ENCODE results near the gene LBHD2. TPM values are rescaled to one million over a fixed set of nuclear protein-coding genes. Genes with fewer than 3 reads are reported as not detected.

Gene LBHD2
- total RNA-seq, 2 experiments from 2014 or later, result not detected

DNA sequence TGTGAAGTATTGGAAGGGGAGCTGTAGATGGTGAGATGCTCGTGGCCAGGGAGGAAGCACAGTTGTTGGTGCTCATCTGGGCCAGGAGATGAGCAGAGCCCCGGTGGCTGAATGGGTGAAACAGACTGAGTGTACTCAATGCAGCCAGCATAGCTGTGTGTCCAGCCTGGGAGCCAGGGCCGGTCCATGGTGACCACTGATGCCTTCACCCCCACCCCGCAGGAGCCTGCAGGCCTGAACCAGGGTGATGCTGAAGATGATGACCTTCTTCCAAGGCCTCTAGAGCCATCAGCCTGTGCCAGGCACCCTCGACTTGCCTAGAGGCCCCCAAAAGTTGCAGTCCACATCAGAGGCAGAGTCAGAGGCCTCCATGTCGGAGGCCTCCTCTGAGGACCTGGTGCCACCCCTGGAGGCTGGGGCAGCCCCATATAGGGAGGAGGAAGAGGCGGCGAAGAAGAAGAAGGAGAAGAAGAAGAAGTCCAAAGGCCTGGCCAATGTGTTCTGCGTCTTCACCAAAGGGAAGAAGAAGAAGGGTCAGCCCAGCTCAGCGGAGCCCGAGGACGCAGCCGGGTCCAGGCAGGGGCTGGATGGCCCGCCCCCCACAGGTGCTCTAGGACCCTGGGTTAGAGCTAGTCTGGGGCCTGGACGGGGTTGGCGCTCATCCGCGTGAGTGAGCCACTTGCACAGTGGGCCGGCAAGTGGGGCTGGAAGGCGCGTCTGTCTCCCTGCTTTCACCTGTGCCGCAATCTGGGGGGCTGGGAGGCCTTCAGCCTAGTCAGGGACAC, 42.3 kb downstream of the LBHD2 start:
- no peak for TF ChIP-seq EZH2phosphoT487 (IDR thresholded peaks at IDR 0.05; ENCODE audit: borderline replicate concordance, low read depth, low read length)
- TF ChIP-seq, protein P1, sequence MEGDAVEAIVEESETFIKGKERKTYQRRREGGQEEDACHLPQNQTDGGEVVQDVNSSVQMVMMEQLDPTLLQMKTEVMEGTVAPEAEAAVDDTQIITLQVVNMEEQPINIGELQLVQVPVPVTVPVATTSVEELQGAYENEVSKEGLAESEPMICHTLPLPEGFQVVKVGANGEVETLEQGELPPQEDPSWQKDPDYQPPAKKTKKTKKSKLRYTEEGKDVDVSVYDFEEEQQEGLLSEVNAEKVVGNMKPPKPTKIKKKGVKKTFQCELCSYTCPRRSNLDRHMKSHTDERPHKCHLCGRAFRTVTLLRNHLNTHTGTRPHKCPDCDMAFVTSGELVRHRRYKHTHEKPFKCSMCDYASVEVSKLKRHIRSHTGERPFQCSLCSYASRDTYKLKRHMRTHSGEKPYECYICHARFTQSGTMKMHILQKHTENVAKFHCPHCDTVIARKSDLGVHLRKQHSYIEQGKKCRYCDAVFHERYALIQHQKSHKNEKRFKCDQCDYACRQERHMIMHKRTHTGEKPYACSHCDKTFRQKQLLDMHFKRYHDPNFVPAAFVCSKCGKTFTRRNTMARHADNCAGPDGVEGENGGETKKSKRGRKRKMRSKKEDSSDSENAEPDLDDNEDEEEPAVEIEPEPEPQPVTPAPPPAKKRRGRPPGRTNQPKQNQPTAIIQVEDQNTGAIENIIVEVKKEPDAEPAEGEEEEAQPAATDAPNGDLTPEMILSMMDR (conservative IDR thresholded peaks at IDR 0.05; ENCODE audit: low read length), result no peak
- H3K79me2 ChIP-seq (ENCODE audit: insufficient read depth, low read depth, low read length), result no peaks in the 10 kb centered on the region

DNA sequence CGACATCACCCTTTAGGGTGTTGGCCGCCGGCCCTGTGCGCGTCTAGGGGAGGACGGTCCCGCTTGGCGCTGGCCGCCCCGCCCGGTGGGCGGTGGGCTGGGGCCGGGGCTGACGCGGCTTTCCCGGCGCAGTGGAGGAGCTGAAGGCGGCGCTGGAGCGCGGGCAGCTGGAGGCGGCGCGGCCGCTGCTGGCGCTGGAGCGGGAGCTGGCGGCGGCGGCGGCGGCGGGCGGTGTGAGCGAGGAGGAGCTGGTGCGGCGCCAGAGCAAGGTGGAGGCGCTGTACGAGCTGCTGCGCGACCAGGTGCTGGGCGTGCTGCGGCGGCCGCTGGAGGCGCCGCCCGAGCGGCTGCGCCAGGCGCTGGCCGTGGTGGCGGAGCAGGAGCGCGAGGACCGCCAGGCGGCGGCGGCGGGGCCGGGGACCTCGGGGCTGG, 42.9 kb downstream of the LBHD2 start:
- H3K4me2 ChIP-seq (ENCODE audit: low read length), result no peak overlapping the region
- BruUV-seq (replicated peaks), result no TSS peak

More for the DNA sequence above, 42.3 kb downstream of the LBHD2 start:
- DNase-seq (ENCODE audit: low spot score), result no peak
- BruUV-seq (replicated peaks), result no TSS peak
- H4K20me1 ChIP-seq (ENCODE audit: insufficient read depth, low read length), result no peaks in the 10 kb centered on the region
- no peaks in the 10 kb centered on the region for H3K4me1 ChIP-seq (ENCODE audit: insufficient read depth, low read length, poor library complexity, severe bottlenecking)
- H3K9me2 ChIP-seq (ENCODE audit: insufficient read depth, low read length), result no peaks in the 10 kb centered on the region
- H3K36me3 ChIP-seq (ENCODE audit: insufficient read depth, low read length), result no peaks in the 10 kb centered on the region
- intact Hi-C loops (cut with micrococcal nuclease; ENCODE audit: unreplicated experiment), result no loop called here
- ChIA-PET CTCF (ENCODE audit: unreplicated experiment) (no interaction called here), POLR2A (no interaction called here)
- H3K9me3 ChIP-seq (ENCODE audit: low read length), result no peaks in the 10 kb centered on the region
- H3K4me3 ChIP-seq (ENCODE audit: low read depth, low read length, poor library complexity, severe bottlenecking), result no peak overlapping the region
- H3K27ac ChIP-seq (ENCODE audit: low read depth, low read length, poor library complexity, severe bottlenecking), result no peak overlapping the region
- H2AFZ ChIP-seq (ENCODE audit: low read length), result no peak overlapping the region
- H3K4me2 ChIP-seq (ENCODE audit: low read length), result no peak overlapping the region

More for the DNA sequence above, 42.9 kb downstream of the LBHD2 start:
- no peaks in the 10 kb centered on the region for H3K36me3 ChIP-seq (ENCODE audit: insufficient read depth, low read length)
- H3K9me2 ChIP-seq (ENCODE audit: insufficient read depth, low read length), result no peaks in the 10 kb centered on the region
- H2AFZ ChIP-seq (ENCODE audit: low read length), result no peak overlapping the region
- H3K27ac ChIP-seq (ENCODE audit: low read depth, low read length, poor library complexity, severe bottlenecking), result no peak overlapping the region
- ChIA-PET CTCF (ENCODE audit: unreplicated experiment) (no interaction called here), POLR2A (no interaction called here)
- no peaks in the 10 kb centered on the region for H3K9me3 ChIP-seq (ENCODE audit: low read length)
- TF ChIP-seq, protein P1 (conservative IDR thresholded peaks at IDR 0.05; ENCODE audit: low read length), result no peak
- TF ChIP-seq EZH2phosphoT487 (IDR thresholded peaks at IDR 0.05; ENCODE audit: borderline replicate concordance, low read depth, low read length), result no peak
- no peak overlapping the region for H3K4me3 ChIP-seq (ENCODE audit: low read depth, low read length, poor library complexity, severe bottlenecking)
- no peak for DNase-seq (ENCODE audit: low spot score)
- H3K79me2 ChIP-seq (ENCODE audit: insufficient read depth, low read depth, low read length), result no peaks in the 10 kb centered on the region
- no peaks in the 10 kb centered on the region for H4K20me1 ChIP-seq (ENCODE audit: insufficient read depth, low read length)
- no peaks in the 10 kb centered on the region for H3K4me1 ChIP-seq (ENCODE audit: insufficient read depth, low read length, poor library complexity, severe bottlenecking)
- intact Hi-C loops (cut with micrococcal nuclease; ENCODE audit: unreplicated experiment), result no loop called here

All from OCI-LY7 (cell line).